HepG2 (cell line): ENCODE data around the gene TADA2B. TPM values are rescaled to one million over a fixed set of nuclear protein-coding genes. Genes with fewer than 3 reads are reported as not detected.

ENCODE experiments used
- ATF3 ChIP-seq: sonication (generic); formaldehyde crosslinking; IDR thresholded peaks from 2 replicates; pipeline ENCODE4 v1.4.0; 2020; ENCODE audit warnings: missing genetic modification reagents
- EHMT2 ChIP-seq: fragments of 200-600 bp; sonication (generic); IDR thresholded peaks from 2 replicates; pipeline ENCODE4 v1.7.0; 2017; ENCODE audit warnings: antibody characterized with exemption, low read depth, low read length, borderline replicate concordance
- FOSL2 ChIP-seq: sonication (generic); formaldehyde crosslinking; IDR thresholded peaks from 2 replicates; pipeline ENCODE4 v1.4.0; 2020; ENCODE audit warnings: missing genetic modification reagents
- GATAD1 ChIP-seq: IDR thresholded peaks from 2 replicates; pipeline ENCODE4 v1.6.1; 2016; ENCODE audit warnings: missing genetic modification reagents, missing compliant biosample characterization
- GATAD2A ChIP-seq: IDR thresholded peaks from 2 replicates; pipeline ENCODE4 v1.6.1; 2016
- MIER3 ChIP-seq: IDR thresholded peaks from 2 replicates; pipeline ENCODE4 v1.6.1; 2016; ENCODE audit warnings: missing compliant biosample characterization, borderline replicate concordance
- NR2F6 ChIP-seq, 2 experiments: IDR thresholded peaks; 2 replicates each; pipeline ENCODE4 v1.6.1; 2016; ENCODE audit warnings: antibody characterized with exemption in 1 of 2, mild to moderate bottlenecking in 1 of 2
- RFX5 ChIP-seq: IDR thresholded peaks from 2 replicates; pipeline ENCODE4 v1.6.1; 2011; ENCODE audit warnings: low read depth, low read length, improper control_type of control experiment
- SMARCE1 ChIP-seq: fragments of 450-650 bp; IDR thresholded peaks from 2 replicates; pipeline ENCODE4 v1.6.1; 2017; ENCODE audit warnings: borderline replicate concordance
- TCF12 ChIP-seq, 2 experiments: fragments of 450-650 bp in 1 of 2; sonication (generic) in 1 of 2; formaldehyde crosslinking in 1 of 2; IDR thresholded peaks; 2 replicates each; pipeline versions ENCODE4 v1.6.1 to v1.8.0; 2017 to 2022; ENCODE audit warnings: antibody characterized with exemption in 1 of 2, mild to moderate bottlenecking in 1 of 2, missing genetic modification reagents in 1 of 2, moderate library complexity in 1 of 2
- THAP7 ChIP-seq: sonication (generic); formaldehyde crosslinking; IDR thresholded peaks from 2 replicates; pipeline ENCODE4 v1.8.1; 2023; ENCODE audit warnings: mild to moderate bottlenecking, missing genetic modification reagents
- TRIM22 ChIP-seq: fragments of 450-650 bp; IDR thresholded peaks from 2 replicates; pipeline ENCODE4 v1.6.1; 2017
- U2AF2 ChIP-seq: fragments of 200-400 bp; formaldehyde crosslinking; IDR thresholded peaks from 2 replicates; pipeline ENCODE4 v1.6.1; 2017; ENCODE audit warnings: low read depth, mild to moderate bottlenecking, low read length
- ZBED4 ChIP-seq: sonication (generic); formaldehyde crosslinking; IDR thresholded peaks from 2 replicates; pipeline ENCODE4 v1.4.0; 2020; ENCODE audit warnings: missing genetic modification reagents, borderline replicate concordance
- ZNF337 ChIP-seq: sonication (generic); formaldehyde crosslinking; IDR thresholded peaks from 2 replicates; pipeline ENCODE4 v1.5.1; 2020; ENCODE audit warnings: missing genetic modification reagents, low read depth, mild to moderate bottlenecking, borderline replicate concordance
- ZNF430 ChIP-seq: sonication (generic); formaldehyde crosslinking; IDR thresholded peaks from 2 replicates; pipeline ENCODE4 v1.9.0; 2021; ENCODE audit warnings: mild to moderate bottlenecking, missing genetic modification reagents
- ZNF451 ChIP-seq: sonication (generic); formaldehyde crosslinking; IDR thresholded peaks from 2 replicates; pipeline ENCODE4 v1.5.0; 2020; ENCODE audit warnings: mild to moderate bottlenecking, missing genetic modification reagents
- ZNF512 ChIP-seq: sonication (generic); formaldehyde crosslinking; IDR thresholded peaks from 2 replicates; pipeline ENCODE4 v1.4.0; 2020; ENCODE audit warnings: mild to moderate bottlenecking, missing genetic modification reagents
- ZNF550 ChIP-seq: sonication (generic); formaldehyde crosslinking; IDR thresholded peaks from 2 replicates; pipeline ENCODE4 v1.4.0; 2020; ENCODE audit warnings: mild to moderate bottlenecking, missing genetic modification reagents, borderline replicate concordance
- ZNF704 ChIP-seq: sonication (generic); formaldehyde crosslinking; IDR thresholded peaks from 2 replicates; pipeline ENCODE4 v1.8.1; 2023; ENCODE audit warnings: mild to moderate bottlenecking, inconsistent platforms, moderate library complexity, missing genetic modification reagents, borderline replicate concordance
- polyA plus RNA-seq, 8 experiments: library from polyadenylated mRNA; depleted of rRNA in 3 of 8; stranded (reverse) in 7 of 8; unstranded in 1 of 8; fragments of >200 nt; fragmentation: Illumina TruSeq in 4 of 8; extraction: Trizol in 4 of 8; gene quantifications; 2 replicates each; pipeline versions ENCODE4 v1.2.1 to v1.2.3, GENCODE V29; 2011 to 2016; ENCODE audit warnings: low read depth in 4 of 8, missing spikeins in 1 of 8, mixed read lengths in 1 of 8; ENCODE audit not compliant: insufficient read depth in 1 of 8
- total RNA-seq, 5 experiments: library from RNA; depleted of rRNA; stranded (reverse); fragments of >200 nt; fragmentation: Illumina TruSeq; extraction: Trizol; gene quantifications; 2 replicates each; pipeline ENCODE4 v1.2.3, GENCODE V29; 2016; ENCODE audit warnings: low read depth in 1 of 5

TADA2B gene
- total and polyA plus RNA-seq, 2 of the 13 experiments (the other 11 are each of a cell fraction or from before 2014, with no cell fraction given): 4.6 to 8.9 TPM

- TF ChIP-seq THAP7: no peak
- no peak for TF ChIP-seq ZNF512 (CRISPR knock-in tag)
- TF ChIP-seq ZBED4 (CRISPR knock-in tag): no peak
- no peak for TF ChIP-seq U2AF2
- no peak for TF ChIP-seq ZNF550 (CRISPR knock-in tag)
- no peak for TF ChIP-seq SMARCE1
- TF ChIP-seq ZNF430 (CRISPR knock-in tag): no peak; the same call in 1 of the 2 replicates
- peak; percentile 52; the same call in 1 of the 2 replicates for TF ChIP-seq GATAD1 (CRISPR knock-in tag)
- TF ChIP-seq ZNF451 (CRISPR knock-in tag): no peak
- no peak for TF ChIP-seq ZNF704 (CRISPR knock-in tag)
- TF ChIP-seq ATF3 (CRISPR knock-in tag): no peak
- no peak for TF ChIP-seq EHMT2
- no peak for TF ChIP-seq GATAD2A
- no peak for TF ChIP-seq TRIM22
- TF ChIP-seq ZNF337: no peak
- TF ChIP-seq NR2F6 (IDR thresholded peaks at IDR 0.05): no peak
- TF ChIP-seq NR2F6 (CRISPR knock-in tag; IDR thresholded peaks at IDR 0.05): 0 out of 2 replicates have a peak, but pooled peaks have one; percentile 20
- peak; percentile 20; the same call in 1 of the 2 replicates for TF ChIP-seq FOSL2 (CRISPR knock-in tag)
- no peak for TF ChIP-seq TCF12 (IDR thresholded peaks at IDR 0.05)
- TF ChIP-seq TCF12 (CRISPR knock-in tag; IDR thresholded peaks at IDR 0.05): no peak
- peak; percentile 89 for TF ChIP-seq RFX5
- no peak for TF ChIP-seq MIER3
Measured at GRCh38 chr4:7042503-7043283, 479 bp upstream of the TADA2B start (continued).
